Neural cell (in vitro differentiated cells): ENCODE measurements around the gene ABCG8.

Source experiments
- EZH2 ChIP-seq: fragments of 200-600, 300-800 bp; shearing (Covaris generic), sonication (generic); IDR thresholded peaks from 2 replicates; pipeline ENCODE4 v1.6.1; 2014; ENCODE audit warnings: antibody characterized with exemption, low read length, borderline replicate concordance, mild to moderate bottlenecking; ENCODE audit not compliant: insufficient read depth, poor library complexity, severe bottlenecking
- POLR2AphosphoS5 ChIP-seq: IDR thresholded peaks from 2 replicates; pipeline ENCODE4 v1.6.1; 2012
- TAF1 ChIP-seq: IDR thresholded peaks from 2 replicates; pipeline ENCODE4 v1.6.1; 2012; ENCODE audit warnings: low read depth
- TF ChIP-seq, protein P1 (sequence below): fragments of 450-650 bp; IDR thresholded peaks from 2 replicates; pipeline ENCODE4 v1.5.1; 2014; ENCODE audit warnings: antibody characterized with exemption, mild to moderate bottlenecking, moderate library complexity; ENCODE audit not compliant: poor library complexity, severe bottlenecking

DNA sequence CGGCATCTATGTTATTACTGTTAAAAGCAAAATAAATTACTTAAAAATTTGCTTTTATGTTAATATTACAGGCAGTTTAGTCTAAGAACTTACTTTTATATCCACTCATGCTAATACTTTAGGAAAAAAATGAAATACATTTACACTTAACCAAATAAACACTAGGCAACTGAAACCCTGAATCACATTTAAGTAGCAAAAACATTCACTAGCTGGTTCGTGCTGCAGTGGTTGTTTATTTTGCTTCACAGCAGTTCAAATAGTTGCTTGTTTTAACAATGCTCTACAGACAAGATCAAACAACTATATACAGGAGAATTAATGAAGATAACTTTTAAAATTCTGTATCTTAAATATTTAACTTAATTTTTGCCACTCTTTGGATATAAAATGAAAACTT is 60.8 kb downstream of the ABCG8 start:
- TF ChIP-seq, protein P1, sequence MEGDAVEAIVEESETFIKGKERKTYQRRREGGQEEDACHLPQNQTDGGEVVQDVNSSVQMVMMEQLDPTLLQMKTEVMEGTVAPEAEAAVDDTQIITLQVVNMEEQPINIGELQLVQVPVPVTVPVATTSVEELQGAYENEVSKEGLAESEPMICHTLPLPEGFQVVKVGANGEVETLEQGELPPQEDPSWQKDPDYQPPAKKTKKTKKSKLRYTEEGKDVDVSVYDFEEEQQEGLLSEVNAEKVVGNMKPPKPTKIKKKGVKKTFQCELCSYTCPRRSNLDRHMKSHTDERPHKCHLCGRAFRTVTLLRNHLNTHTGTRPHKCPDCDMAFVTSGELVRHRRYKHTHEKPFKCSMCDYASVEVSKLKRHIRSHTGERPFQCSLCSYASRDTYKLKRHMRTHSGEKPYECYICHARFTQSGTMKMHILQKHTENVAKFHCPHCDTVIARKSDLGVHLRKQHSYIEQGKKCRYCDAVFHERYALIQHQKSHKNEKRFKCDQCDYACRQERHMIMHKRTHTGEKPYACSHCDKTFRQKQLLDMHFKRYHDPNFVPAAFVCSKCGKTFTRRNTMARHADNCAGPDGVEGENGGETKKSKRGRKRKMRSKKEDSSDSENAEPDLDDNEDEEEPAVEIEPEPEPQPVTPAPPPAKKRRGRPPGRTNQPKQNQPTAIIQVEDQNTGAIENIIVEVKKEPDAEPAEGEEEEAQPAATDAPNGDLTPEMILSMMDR = no peak
- no peak for TF ChIP-seq TAF1
- no peak for TF ChIP-seq POLR2AphosphoS5
- TF ChIP-seq EZH2 = no peak
